ENCODE results near the gene OR8G5. TPM values are rescaled to one million over a fixed set of nuclear protein-coding genes. Genes with fewer than 3 reads are reported as not detected.

OR8G5 gene
- total RNA-seq, 1 donor from 2014 or later = not detected

DNA sequence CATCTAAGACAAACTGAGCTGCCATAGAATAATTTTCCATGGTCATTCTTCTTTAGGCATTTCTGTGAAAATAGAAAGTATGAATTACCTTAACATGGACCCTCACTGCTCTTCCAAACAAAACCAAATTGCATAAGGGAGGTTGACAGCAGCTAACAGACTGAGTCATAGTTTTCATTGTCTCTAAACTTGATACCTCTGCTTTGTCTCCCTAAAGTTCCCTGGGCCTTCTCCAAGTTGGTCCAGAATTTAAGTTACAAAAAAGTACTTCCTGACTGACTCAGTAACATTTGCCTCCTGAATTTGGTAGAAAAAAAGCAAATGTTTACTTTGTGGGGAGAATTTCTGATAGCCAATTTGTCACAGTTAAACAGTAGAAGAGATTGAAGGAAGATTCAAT lies 54.5 kb downstream of the OR8G5 start:
- Mint-ChIP-seq H3K27me3 (ENCODE audit: low read depth) (peaks cover 9% of the 10 kb centered on the region), H3K27ac (ENCODE audit: unreplicated experiment) (no peak overlapping the region), H3K9me3 (no peaks in the 10 kb centered on the region), H3K4me3 (no peak overlapping the region), H3K4me1 (no peaks in the 10 kb centered on the region), H3K36me3 (ENCODE audit: low read depth) (no peaks in the 10 kb centered on the region)
- no peak for DNase-seq (ENCODE audit: low read depth, low spot score)
- TF ChIP-seq CTCF (conservative IDR thresholded peaks at IDR 0.05) = no peak

DNA sequence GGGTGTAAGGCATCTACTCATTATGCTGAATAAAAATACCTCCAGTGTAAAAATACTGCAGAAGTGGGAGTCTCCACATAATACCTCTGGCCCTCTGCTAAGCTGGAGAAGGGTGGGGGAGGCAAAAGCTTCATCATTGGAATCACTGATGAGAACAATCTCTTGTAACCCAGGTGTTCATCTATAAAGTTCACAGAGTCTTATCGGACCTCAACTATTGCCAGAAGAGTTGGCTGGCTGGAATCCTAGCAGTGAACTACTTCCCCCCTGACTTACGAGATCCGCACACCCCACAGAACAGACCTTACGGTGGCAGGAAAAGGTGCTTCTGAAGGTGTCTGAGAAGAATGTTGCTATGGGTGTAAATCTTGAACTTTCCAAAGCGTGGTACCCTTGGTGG lies 55.1 kb downstream of the OR8G5 start:
- no peak for TF ChIP-seq CTCF (conservative IDR thresholded peaks at IDR 0.05)
- no peaks in the 10 kb centered on the region for H3K4me1 Mint-ChIP-seq
- H3K27ac Mint-ChIP-seq (ENCODE audit: unreplicated experiment) = no peak overlapping the region
- H3K4me3 Mint-ChIP-seq = no peak overlapping the region
- no peak for DNase-seq (ENCODE audit: low read depth, low spot score)
- H3K27me3 Mint-ChIP-seq (ENCODE audit: low read depth) = peaks cover 9% of the 10 kb centered on the region
- no peaks in the 10 kb centered on the region for H3K36me3 Mint-ChIP-seq (ENCODE audit: low read depth)
- no peaks in the 10 kb centered on the region for H3K9me3 Mint-ChIP-seq

- Mint-ChIP-seq H3K4me3 (no peak overlapping the region), H3K27me3 (ENCODE audit: low read depth) (peaks cover 11% of the 10 kb centered on the region), H3K9me3 (no peaks in the 10 kb centered on the region), H3K27ac (ENCODE audit: unreplicated experiment) (no peak overlapping the region), H3K4me1 (no peaks in the 10 kb centered on the region), H3K36me3 (ENCODE audit: low read depth) (no peaks in the 10 kb centered on the region)
- TF ChIP-seq CTCF (conservative IDR thresholded peaks at IDR 0.05) = no peak
- DNase-seq (ENCODE audit: low read depth, low spot score) = no peak
Measured at GRCh38 chr11:124311670-124312069, 55.5 kb downstream of the OR8G5 start.

DNA sequence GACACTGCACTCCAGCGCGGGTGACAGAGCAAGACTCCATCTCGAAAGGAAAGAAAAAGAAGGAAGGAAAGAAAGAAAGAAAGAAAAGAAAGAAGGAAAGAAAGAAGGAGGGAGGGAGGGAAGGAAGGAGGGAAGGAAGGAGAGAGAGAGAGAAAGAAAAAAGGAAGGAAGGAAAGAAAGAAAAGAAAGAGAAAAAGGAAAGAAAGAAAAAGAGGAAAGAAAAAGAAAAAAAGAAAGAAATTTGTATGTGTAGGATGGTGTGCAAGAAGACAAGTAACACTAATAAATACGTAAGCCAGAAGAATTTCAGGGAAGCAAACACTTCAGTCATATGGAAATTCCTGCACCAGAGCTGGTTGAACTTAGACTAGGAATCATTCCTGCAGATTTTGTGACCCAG lies 57.0 kb downstream of the OR8G5 start:
- H3K36me3 Mint-ChIP-seq (ENCODE audit: low read depth) = no peaks in the 10 kb centered on the region
- no peaks in the 10 kb centered on the region for H3K9me3 Mint-ChIP-seq
- no peak for TF ChIP-seq CTCF (conservative IDR thresholded peaks at IDR 0.05)
- DNase-seq (ENCODE audit: low read depth, low spot score) = no peak
- no peaks in the 10 kb centered on the region for H3K4me1 Mint-ChIP-seq
- no peak overlapping the region for H3K27ac Mint-ChIP-seq (ENCODE audit: unreplicated experiment)
- peaks cover 15% of the 10 kb centered on the region for H3K27me3 Mint-ChIP-seq (ENCODE audit: low read depth)
- no peak overlapping the region for H3K4me3 Mint-ChIP-seq

DNA sequence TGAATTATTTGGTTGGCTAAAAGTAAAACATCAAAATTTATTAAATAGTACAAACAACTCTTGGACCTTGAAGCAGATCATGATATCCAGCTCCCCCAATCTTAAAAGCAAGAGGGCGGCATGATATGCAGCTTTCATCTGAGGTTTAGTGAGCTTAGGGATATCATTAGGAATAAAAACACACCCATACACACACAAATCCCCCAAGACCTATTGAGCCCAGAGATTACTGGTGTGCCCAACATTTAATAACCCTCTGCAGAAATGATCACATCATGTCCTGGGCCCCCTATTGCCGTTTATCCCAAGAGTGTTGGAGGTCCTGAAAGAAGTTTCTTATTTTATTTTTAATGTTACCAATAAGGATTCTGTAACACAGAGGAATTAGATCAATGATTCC lies 57.7 kb downstream of the OR8G5 start, which contains the start of gene OR8D1:
TSS of gene OR8D1 (minus strand) at position 101 of the 400 bp plus-strand sequence. CDS start 3,183 bp downstream, outside the sequence.
- Mint-ChIP-seq H3K4me1 (no peaks in the 10 kb centered on the region), H3K27ac (ENCODE audit: unreplicated experiment) (no peak within 1 kb of the TSS), H3K36me3 (ENCODE audit: low read depth) (no peaks in the 10 kb centered on the region), H3K4me3 (no peak within 1 kb of the TSS), H3K9me3 (no peaks in the 10 kb centered on the region), H3K27me3 (ENCODE audit: low read depth) (peaks cover 16% of the 10 kb centered on the region)
- DNase-seq (ENCODE audit: low read depth, low spot score) = no peak
- TF ChIP-seq CTCF (conservative IDR thresholded peaks at IDR 0.05) = no peak

DNA sequence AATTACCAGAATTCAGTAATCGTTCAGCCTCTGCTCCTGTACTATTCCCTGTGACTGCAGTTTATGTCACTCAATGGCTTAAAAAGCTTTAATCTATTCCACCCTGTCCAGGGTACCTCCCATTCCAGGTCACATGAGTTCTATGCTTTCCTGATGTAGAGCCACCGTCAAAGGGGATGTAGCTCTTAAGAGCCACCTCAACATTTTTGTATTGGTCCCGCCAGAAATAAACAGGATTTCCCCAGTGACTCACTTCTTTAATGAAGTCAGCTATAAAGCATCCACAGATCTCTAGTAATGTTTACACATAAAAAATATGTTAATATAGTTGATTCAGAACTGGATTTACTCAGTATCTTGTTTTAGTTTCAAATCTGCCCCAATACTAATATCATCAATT lies 58.9 kb downstream of the OR8G5 start:
- Mint-ChIP-seq H3K4me3 (no peak overlapping the region), H3K27me3 (ENCODE audit: low read depth) (peaks cover 18% of the 10 kb centered on the region), H3K4me1 (no peaks in the 10 kb centered on the region), H3K9me3 (no peaks in the 10 kb centered on the region), H3K36me3 (ENCODE audit: low read depth) (no peaks in the 10 kb centered on the region), H3K27ac (ENCODE audit: unreplicated experiment) (no peak overlapping the region)
- TF ChIP-seq CTCF (conservative IDR thresholded peaks at IDR 0.05) = no peak
- no peak for DNase-seq (ENCODE audit: low read depth, low spot score)

Measured in neural crest cell (in vitro differentiated cells).